GM19438 (cell line): ENCODE measurements around the gene PADI2.

Source experiments
- ATAC-seq: cut with Tn5 transposase; IDR thresholded peaks from one replicate; pipeline ENCODE4 v1.9.1; 2021; ENCODE audit warnings: low read depth; ENCODE audit not compliant: unreplicated experiment

PADI2 gene

DNA sequence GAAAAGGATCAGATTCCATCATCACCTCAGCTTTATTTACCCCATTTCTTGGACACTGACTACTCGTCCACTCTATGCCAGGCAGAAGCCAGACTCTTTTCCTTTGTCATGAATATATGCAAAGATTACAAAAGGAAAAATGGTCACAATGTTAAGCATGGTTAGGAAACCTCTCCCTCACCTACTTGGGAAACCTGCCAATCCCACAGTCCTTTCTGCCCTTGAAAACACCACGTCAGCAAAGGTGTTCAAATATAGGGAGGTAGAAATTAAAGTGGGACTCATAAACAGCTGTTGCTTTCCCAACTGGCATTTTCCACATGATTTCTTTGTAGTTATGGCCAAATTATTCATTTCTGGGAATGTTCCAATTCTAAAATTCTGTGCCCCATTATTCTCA lies 91.4 kb downstream of the PADI2 start:
- no peak for ATAC-seq

GRCh38 chr1:17027403-17027802 lies 91.8 kb downstream of the PADI2 start:
- no peak for ATAC-seq

GRCh38 chr1:17024721-17025120 lies 94.5 kb downstream of the PADI2 start:
- ATAC-seq: no peak

- ATAC-seq: no peak
Observed at GRCh38 chr1:17023573-17023972, 95.7 kb downstream of the PADI2 start.

- ATAC-seq: no peak
Observed at GRCh38 chr1:17023102-17023501, 96.1 kb downstream of the PADI2 start.

DNA sequence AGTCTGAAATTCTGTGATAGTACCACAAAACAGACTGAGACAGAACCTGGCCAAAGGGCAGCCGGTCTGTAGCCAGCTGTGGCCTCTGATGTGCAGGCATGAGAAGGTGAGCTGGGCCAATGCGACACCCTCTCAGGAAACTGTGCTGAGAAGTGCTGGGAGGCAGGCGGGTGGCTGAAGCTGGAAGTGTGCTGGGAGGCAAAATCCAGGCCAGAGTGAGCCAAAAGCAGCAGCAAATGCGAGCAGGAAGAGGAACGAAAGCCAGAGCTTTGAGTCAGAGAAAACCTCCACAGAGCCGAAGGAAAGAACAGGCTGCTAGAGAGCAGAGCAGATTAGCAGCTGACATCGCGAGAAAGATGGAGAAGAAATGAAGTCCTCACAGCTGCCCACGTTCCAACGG lies 97.4 kb downstream of the PADI2 start:
- no peak for ATAC-seq

GRCh38 chr1:17020502-17020901 lies 98.7 kb downstream of the PADI2 start:
- ATAC-seq: no peak

DNA sequence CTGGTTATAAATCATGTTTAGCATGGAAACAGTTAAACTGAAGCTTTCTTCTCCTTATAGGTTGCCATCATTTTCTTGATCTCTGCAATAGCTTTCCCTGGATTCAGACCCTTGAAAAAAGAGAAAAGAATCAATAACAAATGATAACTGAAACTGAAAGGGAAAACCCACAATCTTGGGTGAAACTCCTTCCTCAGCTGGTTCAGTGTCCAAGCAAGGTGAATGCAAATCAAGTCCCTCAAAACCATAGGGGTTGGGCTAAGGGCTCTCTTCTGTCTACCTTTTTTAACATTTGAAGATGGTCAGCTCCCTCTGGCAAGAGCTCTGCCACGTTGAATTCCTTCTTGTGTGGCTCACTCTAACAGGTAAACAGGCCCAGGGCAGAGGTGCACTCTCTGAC lies 100.4 kb downstream of the PADI2 start:
- no peak for ATAC-seq

DNA sequence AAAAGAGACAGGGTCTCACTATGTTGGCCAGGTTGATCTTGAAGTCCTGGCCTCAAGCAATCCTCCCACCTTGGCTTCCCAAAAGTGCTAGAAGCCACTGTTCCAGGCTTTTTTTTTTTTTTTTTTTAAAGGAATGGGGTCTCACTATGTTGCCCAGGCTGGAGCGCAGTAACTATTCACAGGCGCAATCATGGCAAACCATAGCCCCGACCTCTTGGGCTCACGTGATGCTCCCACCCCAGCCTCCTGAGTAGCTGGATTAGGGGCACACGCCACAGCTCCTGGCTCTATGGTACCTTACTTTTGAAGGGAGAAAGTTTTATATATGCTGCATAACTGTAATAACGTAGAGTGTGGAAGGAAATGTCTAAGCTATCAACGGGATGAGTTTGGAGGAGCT lies 101.8 kb downstream of the PADI2 start:
- ATAC-seq: no peak
